Neutrophil (primary cell): Measurements from ENCODE around the gene ZNF121.

Source experiments
- H3K27ac ChIP-seq: fragments of 200-600 bp; sonication (generic); 2 replicates; pipeline ENCODE4 v1.5.1; 2016; ENCODE audit warnings: mild to moderate bottlenecking, moderate library complexity
- H3K27me3 ChIP-seq: fragments of 200-600 bp; sonication (generic); 2 replicates; pipeline ENCODE4 v1.6.0; 2016; ENCODE audit warnings: mild to moderate bottlenecking
- H3K36me3 ChIP-seq: fragments of 200-600 bp; sonication (generic); 2 replicates; pipeline ENCODE4 v1.5.1; 2017
- H3K4me1 ChIP-seq, 2 experiments: fragments of 200-600 bp in 1 of 2; sonication (generic) in 1 of 2; 1 replicate in 1 of 2; 2 replicates in 1 of 2; pipeline versions ENCODE4 v1.5.1 to v1.6.1; 2013 to 2016; ENCODE audit warnings: low read depth in 1 of 2, low read length in 1 of 2, mild to moderate bottlenecking in 1 of 2, moderate library complexity in 1 of 2; ENCODE audit not compliant: control insufficient read depth in 1 of 2, insufficient read depth in 1 of 2
- H3K4me3 ChIP-seq, 2 experiments: fragments of 200-600 bp in 1 of 2; sonication (generic) in 1 of 2; 1 replicate in 1 of 2; 2 replicates in 1 of 2; pipeline ENCODE4 v1.5.1; 2013 to 2016; ENCODE audit warnings: low read depth in 1 of 2, low read length in 1 of 2, mild to moderate bottlenecking in 1 of 2, moderate library complexity in 1 of 2
- H3K9me3 ChIP-seq: fragments of 200-600 bp; sonication (generic); 2 replicates; pipeline ENCODE4 v1.5.1; 2016
- TF ChIP-seq, protein P1 (sequence below): fragments of 200-600 bp; sonication (generic); IDR thresholded peaks from 2 replicates; pipeline ENCODE4 v1.5.1; 2016; ENCODE audit warnings: antibody characterized with exemption

Gene ZNF121

DNA sequence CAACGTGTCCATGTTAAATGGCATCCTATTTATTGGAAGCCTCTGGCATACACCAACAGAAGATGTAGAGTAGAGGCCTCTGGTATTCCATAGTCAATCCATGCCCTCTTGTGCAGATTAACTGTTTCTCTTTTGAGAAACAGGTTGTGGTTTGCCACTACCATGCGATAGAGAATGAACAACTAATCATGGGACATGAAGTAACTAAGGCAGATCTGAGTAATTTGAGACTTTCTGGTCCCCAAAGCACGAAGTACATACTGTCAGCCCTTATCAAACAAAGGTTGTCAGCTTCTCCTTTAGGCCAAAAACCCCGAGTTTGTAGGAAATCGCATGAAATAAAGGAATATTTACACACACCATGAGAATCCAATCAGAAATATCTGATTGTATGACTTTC is 3.6 kb downstream of the ZNF121 start:
- no peaks in the 10 kb centered on the region for H3K9me3 ChIP-seq
- H3K27ac ChIP-seq, result no peak overlapping the region
- H3K27me3 ChIP-seq, result no peaks in the 10 kb centered on the region
- TF ChIP-seq, protein P1, sequence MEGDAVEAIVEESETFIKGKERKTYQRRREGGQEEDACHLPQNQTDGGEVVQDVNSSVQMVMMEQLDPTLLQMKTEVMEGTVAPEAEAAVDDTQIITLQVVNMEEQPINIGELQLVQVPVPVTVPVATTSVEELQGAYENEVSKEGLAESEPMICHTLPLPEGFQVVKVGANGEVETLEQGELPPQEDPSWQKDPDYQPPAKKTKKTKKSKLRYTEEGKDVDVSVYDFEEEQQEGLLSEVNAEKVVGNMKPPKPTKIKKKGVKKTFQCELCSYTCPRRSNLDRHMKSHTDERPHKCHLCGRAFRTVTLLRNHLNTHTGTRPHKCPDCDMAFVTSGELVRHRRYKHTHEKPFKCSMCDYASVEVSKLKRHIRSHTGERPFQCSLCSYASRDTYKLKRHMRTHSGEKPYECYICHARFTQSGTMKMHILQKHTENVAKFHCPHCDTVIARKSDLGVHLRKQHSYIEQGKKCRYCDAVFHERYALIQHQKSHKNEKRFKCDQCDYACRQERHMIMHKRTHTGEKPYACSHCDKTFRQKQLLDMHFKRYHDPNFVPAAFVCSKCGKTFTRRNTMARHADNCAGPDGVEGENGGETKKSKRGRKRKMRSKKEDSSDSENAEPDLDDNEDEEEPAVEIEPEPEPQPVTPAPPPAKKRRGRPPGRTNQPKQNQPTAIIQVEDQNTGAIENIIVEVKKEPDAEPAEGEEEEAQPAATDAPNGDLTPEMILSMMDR, result no peak
- no peaks in the 10 kb centered on the region for H3K36me3 ChIP-seq
- peaks cover 5 to 11% of the 10 kb centered on the region in 2 experiments for H3K4me1 ChIP-seq
- H3K4me3 ChIP-seq, result no peak overlapping the region

DNA sequence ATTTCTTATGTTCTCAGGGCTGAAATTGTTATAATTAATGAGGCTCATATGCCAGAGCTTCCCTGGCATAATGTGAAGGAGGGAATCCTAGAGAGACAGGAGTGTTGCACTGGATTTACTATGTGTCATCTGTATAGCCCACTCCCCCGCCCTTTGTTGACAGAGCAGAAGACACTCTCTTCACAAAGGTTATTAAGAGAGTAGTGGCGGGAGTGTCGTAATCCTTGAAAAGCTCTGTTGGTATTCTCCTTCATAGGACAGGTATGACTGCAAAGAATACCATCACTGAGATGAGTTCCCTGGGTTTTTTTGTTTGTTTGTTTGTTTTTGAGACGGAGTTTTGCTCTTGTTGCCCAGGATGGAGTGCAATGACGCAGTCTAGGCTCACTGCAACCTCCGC is 14.0 kb downstream of the ZNF121 start:
- TF ChIP-seq, protein P1, result no peak
- no peaks in the 10 kb centered on the region for H3K4me1 ChIP-seq
- H3K27me3 ChIP-seq, result no peaks in the 10 kb centered on the region
- H3K9me3 ChIP-seq, result peaks cover 60% of the 10 kb centered on the region
- H3K4me3 ChIP-seq, result no peak overlapping the region
- no peak overlapping the region for H3K27ac ChIP-seq
- H3K36me3 ChIP-seq, result peaks cover 21% of the 10 kb centered on the region

DNA sequence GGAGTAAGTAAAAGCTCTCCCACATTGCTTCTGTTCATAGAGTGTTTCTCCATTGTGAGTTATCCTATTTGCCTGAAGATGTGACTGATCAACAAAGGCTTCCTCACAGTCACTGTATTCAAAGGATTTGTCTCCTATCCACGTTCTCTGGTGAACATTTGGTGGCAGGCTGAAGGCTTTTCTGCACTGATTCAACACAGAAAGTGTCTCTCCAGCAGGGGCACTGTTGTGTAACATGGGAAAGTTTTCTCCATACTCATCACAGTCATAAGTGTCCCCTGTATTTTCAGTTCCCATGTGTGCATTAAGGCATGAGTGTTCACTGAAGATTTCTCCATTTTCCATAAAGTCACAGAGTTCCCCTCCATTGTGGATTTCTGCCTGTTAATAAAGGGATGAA is 17.6 kb downstream of the ZNF121 start:
- no peak overlapping the region for H3K27ac ChIP-seq
- no peaks in the 10 kb centered on the region for H3K27me3 ChIP-seq
- H3K4me3 ChIP-seq, result no peak overlapping the region
- H3K4me1 ChIP-seq, result no peaks in the 10 kb centered on the region
- TF ChIP-seq, protein P1, result no peak
- H3K9me3 ChIP-seq, result peaks cover 62% of the 10 kb centered on the region
- peaks cover 21% of the 10 kb centered on the region for H3K36me3 ChIP-seq

DNA sequence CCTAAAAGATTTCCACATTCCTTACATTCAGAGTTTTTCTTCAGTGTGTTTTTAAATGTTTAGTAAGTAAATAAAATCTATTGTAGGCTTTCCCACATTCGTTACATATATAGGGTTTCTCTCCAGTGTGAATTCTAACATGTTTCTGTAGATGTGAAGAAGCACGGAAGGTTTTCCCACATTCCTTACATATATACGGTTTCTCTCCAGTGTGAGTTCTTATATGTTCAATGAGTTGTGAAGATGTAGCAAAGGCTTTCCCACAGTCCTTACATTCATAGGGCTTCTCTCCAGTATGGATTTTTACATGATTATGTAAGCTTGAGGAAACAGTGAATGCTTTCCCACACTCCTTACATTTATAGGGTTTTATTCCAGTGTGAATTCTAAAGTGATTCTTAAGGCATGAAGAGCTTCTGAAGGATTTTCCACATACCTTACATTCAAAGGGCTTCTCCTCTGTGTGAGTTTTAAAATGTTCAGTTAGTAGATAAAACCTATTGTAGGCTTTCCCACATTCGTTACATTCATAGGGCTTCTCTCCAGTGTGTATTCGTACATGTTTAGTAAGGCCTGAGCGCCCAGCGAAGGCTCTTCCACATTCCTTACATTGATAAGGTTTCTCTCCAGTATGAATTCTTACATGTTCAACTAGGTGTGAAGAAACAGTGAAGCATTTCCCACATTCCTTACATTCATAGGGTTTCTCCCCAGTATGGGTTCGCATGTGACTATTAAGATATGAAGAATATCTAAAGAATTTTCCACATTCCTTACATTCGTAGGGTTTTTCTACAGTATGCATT is 18.2 kb downstream of the ZNF121 start:
- no peak overlapping the region for H3K27ac ChIP-seq
- H3K9me3 ChIP-seq, result peaks cover 62% of the 10 kb centered on the region
- H3K4me3 ChIP-seq, result no peak overlapping the region
- TF ChIP-seq, protein P1, result no peak
- H3K4me1 ChIP-seq, result no peaks in the 10 kb centered on the region
- no peaks in the 10 kb centered on the region for H3K27me3 ChIP-seq
- peaks cover 21% of the 10 kb centered on the region for H3K36me3 ChIP-seq

DNA sequence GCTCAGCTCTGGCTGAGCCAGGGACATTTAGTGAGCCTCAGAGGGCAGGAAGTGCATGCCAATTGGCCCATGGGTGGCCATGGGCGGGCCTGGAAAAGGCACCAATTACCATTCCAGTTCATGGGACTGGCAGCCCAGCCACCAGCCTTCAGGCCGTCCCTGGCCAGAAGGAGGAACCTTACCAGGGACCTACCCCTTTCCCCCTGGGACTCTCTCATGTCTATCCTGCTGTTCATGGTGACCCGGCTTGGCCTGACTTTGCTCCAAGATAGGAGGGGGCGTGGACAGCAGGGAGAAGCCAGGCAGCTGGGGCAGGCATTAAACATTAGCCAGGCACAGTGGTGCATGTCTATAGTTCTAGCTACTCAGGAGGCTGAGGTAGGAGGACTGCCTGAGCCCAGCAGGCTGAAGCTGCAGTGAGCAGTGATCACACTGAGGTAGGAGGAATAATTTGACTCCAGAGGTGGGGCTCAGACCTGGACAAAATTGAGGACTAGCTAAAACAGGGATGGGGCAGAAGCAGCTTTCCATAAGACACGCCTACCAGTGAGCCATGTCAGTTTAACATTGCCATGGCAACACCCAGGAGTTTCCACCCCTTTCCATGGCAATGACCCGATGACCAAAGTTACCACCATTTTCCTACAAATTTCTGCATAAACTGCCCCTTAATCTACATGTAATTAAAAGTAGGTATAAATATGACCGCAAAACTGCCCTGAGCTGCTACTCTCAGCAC is 31.6 kb downstream of the ZNF121 start:
- Histone ChIP-seq H3K4me1 (no peaks in the 10 kb centered on the region), H3K27me3 (no peaks in the 10 kb centered on the region), H3K9me3 (peaks cover 21% of the 10 kb centered on the region), H3K4me3 (no peak overlapping the region), H3K36me3 (no peaks in the 10 kb centered on the region), H3K27ac (no peak overlapping the region)
- TF ChIP-seq, protein P1, result no peak
